HG03469 (cell line): ENCODE data around the gene MAML2.

ENCODE experiments used
- ATAC-seq: cut with Tn5 transposase; IDR thresholded peaks from one replicate; pipeline ENCODE4 v1.9.1; 2021; ENCODE audit warnings: mild to moderate bottlenecking, moderate library complexity, moderate number of reproducible peaks; ENCODE audit not compliant: unreplicated experiment

The MAML2 gene

GRCh38 chr11:96084610-96085318 lies 258.2 kb downstream of the MAML2 start:
- ATAC-seq: no peak

- ATAC-seq: no peak
Observed at GRCh38 chr11:96082936-96083335, 260.1 kb downstream of the MAML2 start.

- no peak for ATAC-seq
Observed at GRCh38 chr11:96082002-96082899, 260.7 kb downstream of the MAML2 start.

GRCh38 chr11:96081561-96081960 lies 261.4 kb downstream of the MAML2 start:
- ATAC-seq: no peak

GRCh38 chr11:96079691-96080090 lies 263.3 kb downstream of the MAML2 start:
- no peak for ATAC-seq

- ATAC-seq: peak; percentile 75
Observed at GRCh38 chr11:96075532-96075959, 267.4 kb downstream of the MAML2 start.

- peak; percentile 17 for ATAC-seq
Observed at GRCh38 chr11:96074551-96075310, 268.3 kb downstream of the MAML2 start.

GRCh38 chr11:96073536-96073935 lies 269.5 kb downstream of the MAML2 start:
- ATAC-seq: no peak

- ATAC-seq: no peak
Observed at GRCh38 chr11:96072592-96072991, 270.4 kb downstream of the MAML2 start.

GRCh38 chr11:96070453-96070852 lies 272.5 kb downstream of the MAML2 start:
- no peak for ATAC-seq

GRCh38 chr11:96067160-96067559 lies 275.8 kb downstream of the MAML2 start:
- ATAC-seq: no peak

GRCh38 chr11:96065379-96065778 lies 277.6 kb downstream of the MAML2 start:
- ATAC-seq: no peak

- no peak for ATAC-seq
Observed at GRCh38 chr11:96063886-96064285, 279.1 kb downstream of the MAML2 start.

GRCh38 chr11:96063053-96063452 lies 279.9 kb downstream of the MAML2 start:
- no peak for ATAC-seq

GRCh38 chr11:96062134-96062533 lies 280.9 kb downstream of the MAML2 start:
- no peak for ATAC-seq

GRCh38 chr11:96061730-96062129 lies 281.3 kb downstream of the MAML2 start:
- ATAC-seq: no peak

- ATAC-seq: no peak
Observed at GRCh38 chr11:96061069-96061468, 281.9 kb downstream of the MAML2 start.

- no peak for ATAC-seq
Observed at GRCh38 chr11:96057502-96057901, 285.5 kb downstream of the MAML2 start.

- no peak for ATAC-seq
Observed at GRCh38 chr11:96056576-96056975, 286.4 kb downstream of the MAML2 start.

GRCh38 chr11:96055706-96056387 lies 287.1 kb downstream of the MAML2 start:
- no peak for ATAC-seq
